ENCODE measurements around the gene METRNL. TPM values are rescaled to one million over a fixed set of nuclear protein-coding genes. Genes with fewer than 3 reads are reported as not detected.
"Not testable (repeated sequence)": the region's sequence is repeated elsewhere in the genome, so short reads cannot be mapped to it uniquely, and the experiment has no call there.

METRNL gene
- total RNA-seq, 2 donors from 2014 or later, result 141 to 180 TPM

DNA sequence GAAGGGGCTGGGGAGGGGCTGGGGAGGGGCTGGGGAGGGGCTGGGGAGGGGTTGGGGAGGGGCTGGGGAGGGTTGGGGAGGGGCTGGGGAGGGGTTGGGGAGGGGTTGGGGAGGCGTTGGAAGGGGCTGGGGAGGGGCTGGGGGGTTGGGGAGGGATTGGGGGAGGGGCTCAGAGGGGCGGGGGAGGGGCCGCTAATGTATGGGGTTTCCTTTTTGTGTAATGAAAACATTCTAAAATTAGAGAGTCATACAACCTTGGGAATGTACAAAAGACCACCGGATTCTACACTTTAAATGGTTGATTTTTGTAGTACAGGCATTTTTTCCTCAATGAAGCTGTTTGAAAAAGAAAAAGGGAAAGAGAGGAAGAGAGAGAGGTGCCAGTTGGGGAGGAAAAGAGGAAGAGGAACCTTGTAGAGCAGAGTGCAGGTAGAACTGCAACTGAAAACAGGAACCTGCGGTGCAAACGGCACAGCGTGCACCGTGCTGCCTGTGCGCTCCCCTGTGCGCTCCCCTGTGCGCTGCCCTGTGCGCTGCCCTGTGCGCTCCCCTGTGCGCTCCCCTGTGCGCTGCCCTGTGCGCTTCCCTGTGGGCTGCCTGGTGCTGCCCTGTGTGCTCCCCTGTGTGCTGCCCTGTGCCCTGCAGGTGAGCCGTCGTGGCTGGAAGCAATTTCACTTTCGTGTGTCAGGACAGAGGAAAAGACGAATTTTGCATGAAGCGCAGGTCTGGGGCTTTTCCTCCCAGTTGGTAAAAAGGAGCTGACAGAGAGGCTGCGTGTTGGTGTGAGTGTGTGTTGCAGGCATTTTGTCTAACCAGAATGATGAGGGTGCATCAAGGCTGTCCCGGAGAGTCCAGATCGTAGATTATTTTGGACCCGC is 40.8 kb downstream of the METRNL start:
- TF ChIP-seq, protein P1, sequence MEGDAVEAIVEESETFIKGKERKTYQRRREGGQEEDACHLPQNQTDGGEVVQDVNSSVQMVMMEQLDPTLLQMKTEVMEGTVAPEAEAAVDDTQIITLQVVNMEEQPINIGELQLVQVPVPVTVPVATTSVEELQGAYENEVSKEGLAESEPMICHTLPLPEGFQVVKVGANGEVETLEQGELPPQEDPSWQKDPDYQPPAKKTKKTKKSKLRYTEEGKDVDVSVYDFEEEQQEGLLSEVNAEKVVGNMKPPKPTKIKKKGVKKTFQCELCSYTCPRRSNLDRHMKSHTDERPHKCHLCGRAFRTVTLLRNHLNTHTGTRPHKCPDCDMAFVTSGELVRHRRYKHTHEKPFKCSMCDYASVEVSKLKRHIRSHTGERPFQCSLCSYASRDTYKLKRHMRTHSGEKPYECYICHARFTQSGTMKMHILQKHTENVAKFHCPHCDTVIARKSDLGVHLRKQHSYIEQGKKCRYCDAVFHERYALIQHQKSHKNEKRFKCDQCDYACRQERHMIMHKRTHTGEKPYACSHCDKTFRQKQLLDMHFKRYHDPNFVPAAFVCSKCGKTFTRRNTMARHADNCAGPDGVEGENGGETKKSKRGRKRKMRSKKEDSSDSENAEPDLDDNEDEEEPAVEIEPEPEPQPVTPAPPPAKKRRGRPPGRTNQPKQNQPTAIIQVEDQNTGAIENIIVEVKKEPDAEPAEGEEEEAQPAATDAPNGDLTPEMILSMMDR (IDR thresholded peaks at IDR 0.05), result no peak
- Histone ChIP-seq H3K4me3 (peak overlapping the region; percentile 25), H3K27me3 (replicated peaks; ENCODE audit: insufficient read depth) (no peaks in the 10 kb centered on the region), H3K9me3 (no peaks in the 10 kb centered on the region), H3K36me3 (no peaks in the 10 kb centered on the region), H3K4me1 (ENCODE audit: control insufficient read depth in 1 of 2, low read depth in 2 of 2) (peaks cover 0 to 14% of the 10 kb centered on the region in 2 donors), H3K27ac (no peak overlapping the region)
- DNase-seq (ENCODE audit: low spot score), result no peak
- ATAC-seq (ENCODE audit: insufficient number of reproducible peaks, low FRiP score, low read depth), result no peak

DNA sequence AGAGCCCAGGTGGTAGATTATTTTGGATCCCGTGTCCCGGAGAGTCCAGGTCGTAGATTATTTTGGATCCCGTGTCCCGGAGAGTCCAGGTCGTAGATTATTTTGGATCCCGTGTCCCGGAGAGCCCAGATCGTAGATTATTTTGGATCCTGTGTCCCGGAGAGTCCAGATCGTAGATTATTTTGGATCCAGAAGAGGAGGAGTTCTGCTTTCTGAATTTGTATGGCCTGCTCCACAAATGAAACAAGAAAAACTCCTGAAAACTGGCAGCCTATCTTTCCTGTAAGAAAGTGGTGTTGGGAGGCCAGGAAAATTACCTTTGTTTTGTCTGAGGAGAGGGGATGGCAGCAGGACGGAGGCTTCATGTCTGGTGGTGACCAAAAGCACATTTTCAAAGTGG is 42.1 kb downstream of the METRNL start:
- not testable (repeated sequence) for DNase-seq (ENCODE audit: low spot score); H3K9me3 ChIP-seq; H3K27me3 ChIP-seq (replicated peaks; ENCODE audit: insufficient read depth); H3K36me3 ChIP-seq; H3K4me3 ChIP-seq; ATAC-seq (ENCODE audit: insufficient number of reproducible peaks, low FRiP score, low read depth)
- Histone ChIP-seq H3K27ac (peak overlapping the region in 1 of 2 donors; percentile 6), H3K4me1 (ENCODE audit: control insufficient read depth in 1 of 2, low read depth in 2 of 2) (peaks cover 0 to 14% of the 10 kb centered on the region in 2 donors)

DNA sequence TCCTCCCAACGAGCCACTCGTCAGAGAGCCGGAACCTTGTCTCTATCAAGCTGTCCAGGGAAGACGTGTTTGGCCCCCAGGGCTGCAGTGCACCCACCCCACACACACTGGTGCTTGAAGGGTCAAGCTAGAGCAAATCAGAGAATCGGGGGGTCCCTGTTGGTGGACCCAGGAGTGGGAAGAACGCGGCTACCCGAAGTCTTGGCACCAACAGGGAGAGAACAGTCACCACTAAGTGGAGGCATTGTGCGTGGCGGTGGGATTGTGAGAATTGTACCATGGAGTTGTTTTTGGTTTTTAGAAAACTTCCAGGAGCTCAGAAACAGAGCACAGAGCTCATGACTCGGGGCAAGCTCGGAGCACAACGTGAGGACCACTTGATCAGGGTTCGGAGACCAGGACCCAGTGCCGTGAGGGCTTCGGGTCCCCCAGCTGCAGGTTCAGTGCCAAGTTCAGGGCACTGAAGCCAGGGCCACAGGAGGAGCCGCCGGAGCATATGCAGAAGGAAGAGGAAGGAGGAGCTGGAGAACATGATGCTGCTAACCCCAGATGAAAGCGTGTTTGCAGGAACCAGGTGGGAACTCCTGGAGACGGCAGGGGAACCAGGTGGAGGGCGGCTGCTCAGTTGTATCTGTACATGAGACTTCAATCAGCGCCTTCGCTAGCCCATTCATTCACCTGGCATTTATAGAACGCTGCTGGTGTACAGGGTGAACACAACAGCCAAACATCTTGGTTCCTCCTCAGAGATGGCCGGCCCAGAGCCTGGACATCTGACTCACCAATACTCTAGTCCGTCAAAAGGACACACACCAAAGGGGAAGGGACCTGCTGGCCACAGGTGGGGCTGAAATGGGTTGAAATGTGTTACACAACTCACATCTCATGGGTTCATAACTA is 42.8 kb downstream of the METRNL start:
- TF ChIP-seq, protein P1 (IDR thresholded peaks at IDR 0.05), result no peak
- DNase-seq (ENCODE audit: low spot score) (no peak), ATAC-seq (ENCODE audit: insufficient number of reproducible peaks, low FRiP score, low read depth) (no peak)
- Histone ChIP-seq H3K9me3 (no peaks in the 10 kb centered on the region), H3K4me1 (ENCODE audit: control insufficient read depth in 1 of 2, low read depth in 2 of 2) (peaks cover 0 to 14% of the 10 kb centered on the region in 2 donors), H3K27ac (peak overlapping the region in 1 of 2 donors; percentile 6), H3K4me3 (no peak overlapping the region), H3K36me3 (no peaks in the 10 kb centered on the region), H3K27me3 (replicated peaks; ENCODE audit: insufficient read depth) (no peaks in the 10 kb centered on the region)

DNA sequence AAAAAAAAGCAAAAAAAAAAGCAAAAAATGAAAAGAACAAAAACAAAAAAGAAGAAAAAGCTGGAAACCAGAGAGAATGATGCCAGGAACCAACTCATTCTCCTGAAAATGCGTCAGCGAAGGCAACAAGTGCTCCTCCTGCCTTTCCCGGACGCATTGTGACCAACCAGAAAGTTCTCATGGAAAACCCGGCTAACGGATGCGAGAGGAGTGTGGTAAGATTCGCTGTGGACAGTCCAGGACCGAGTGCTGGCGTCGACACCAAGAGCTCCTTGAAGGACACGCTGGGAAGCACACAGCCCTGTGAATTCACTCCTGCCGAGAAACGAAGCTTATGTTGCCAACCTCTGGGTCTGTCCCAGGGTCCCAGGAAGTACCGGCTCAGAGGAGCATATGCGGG is 43.4 kb downstream of the METRNL start:
- no peak for ATAC-seq (ENCODE audit: insufficient number of reproducible peaks, low FRiP score, low read depth)

DNA sequence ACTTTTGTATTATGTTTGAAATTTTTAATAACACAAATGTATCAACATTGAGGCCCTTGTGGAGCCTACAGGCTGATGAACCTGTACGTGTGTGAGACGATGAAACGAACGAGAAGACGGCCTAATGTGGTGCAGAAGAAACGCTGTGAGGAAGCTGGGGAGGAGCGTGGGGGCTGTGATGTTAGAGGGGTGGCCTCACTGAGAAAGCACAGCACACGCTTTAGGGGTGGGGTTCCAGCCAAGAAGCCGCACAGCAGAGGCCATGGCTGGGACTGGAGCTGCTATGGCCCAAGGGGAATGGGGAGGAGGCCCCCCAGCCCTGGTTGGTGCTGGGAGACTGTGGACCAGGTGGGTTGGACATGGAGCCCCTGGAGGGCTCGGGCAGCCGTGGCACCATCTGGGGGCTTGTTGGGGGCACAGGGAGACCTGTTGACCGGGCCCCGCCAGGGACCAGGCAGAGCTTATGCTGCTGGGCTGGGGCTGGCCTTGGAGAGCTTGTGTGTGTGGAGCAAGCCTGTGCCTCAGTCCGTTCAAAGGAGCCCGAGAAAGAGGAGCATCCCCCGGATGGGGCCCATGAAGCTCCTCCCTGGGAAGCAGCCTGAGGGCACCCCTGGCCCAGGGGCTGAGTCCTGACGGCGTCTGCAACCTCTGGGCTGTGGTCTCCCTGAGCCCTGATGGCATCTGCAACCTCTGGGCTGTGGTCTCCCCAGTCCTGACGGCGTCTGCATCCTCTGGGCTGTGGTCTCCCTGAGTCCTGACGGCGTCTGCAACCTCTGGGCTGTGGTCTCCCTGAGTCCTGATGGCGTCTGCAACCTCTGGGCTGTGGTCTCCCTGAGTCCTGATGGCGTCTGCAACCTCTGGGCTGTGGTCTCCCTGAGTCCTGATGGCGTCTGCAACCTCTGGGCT is 44.7 kb downstream of the METRNL start:
- Histone ChIP-seq H3K4me1 (ENCODE audit: control insufficient read depth in 1 of 2, low read depth in 2 of 2) (peaks cover 0 to 11% of the 10 kb centered on the region in 2 donors), H3K4me3 (no peak overlapping the region), H3K27me3 (replicated peaks; ENCODE audit: insufficient read depth) (no peaks in the 10 kb centered on the region), H3K36me3 (no peaks in the 10 kb centered on the region), H3K9me3 (no peaks in the 10 kb centered on the region), H3K27ac (no peak overlapping the region)
- no peak for ATAC-seq (ENCODE audit: insufficient number of reproducible peaks, low FRiP score, low read depth)
- TF ChIP-seq, protein P1 (IDR thresholded peaks at IDR 0.05), result no peak
- DNase-seq (ENCODE audit: low spot score), result no peak

More for the DNA sequence above, 43.4 kb downstream of the METRNL start:
- Histone ChIP-seq H3K4me3 (no peak overlapping the region), H3K9me3 (no peaks in the 10 kb centered on the region), H3K27me3 (replicated peaks; ENCODE audit: insufficient read depth) (no peaks in the 10 kb centered on the region), H3K27ac (no peak overlapping the region), H3K36me3 (no peaks in the 10 kb centered on the region), H3K4me1 (ENCODE audit: control insufficient read depth in 1 of 2, low read depth in 2 of 2) (peaks cover 0 to 14% of the 10 kb centered on the region in 2 donors)
- DNase-seq (ENCODE audit: low spot score), result no peak
- TF ChIP-seq, protein P1 (IDR thresholded peaks at IDR 0.05), result no peak

Data from thoracic aorta (tissue), 2 donors.